Fibroblast of skin of right biceps (primary cell): ENCODE data around the gene PRKAR1B.
"Not testable (repeated sequence)": the region's sequence is repeated elsewhere in the genome, so short reads cannot be mapped to it uniquely, and the experiment has no call there.

ENCODE experiments used
- DNase-seq: peaks from one replicate; pipeline ENCODE4 v3.0.0-alpha.2; 2013

PRKAR1B gene

DNA sequence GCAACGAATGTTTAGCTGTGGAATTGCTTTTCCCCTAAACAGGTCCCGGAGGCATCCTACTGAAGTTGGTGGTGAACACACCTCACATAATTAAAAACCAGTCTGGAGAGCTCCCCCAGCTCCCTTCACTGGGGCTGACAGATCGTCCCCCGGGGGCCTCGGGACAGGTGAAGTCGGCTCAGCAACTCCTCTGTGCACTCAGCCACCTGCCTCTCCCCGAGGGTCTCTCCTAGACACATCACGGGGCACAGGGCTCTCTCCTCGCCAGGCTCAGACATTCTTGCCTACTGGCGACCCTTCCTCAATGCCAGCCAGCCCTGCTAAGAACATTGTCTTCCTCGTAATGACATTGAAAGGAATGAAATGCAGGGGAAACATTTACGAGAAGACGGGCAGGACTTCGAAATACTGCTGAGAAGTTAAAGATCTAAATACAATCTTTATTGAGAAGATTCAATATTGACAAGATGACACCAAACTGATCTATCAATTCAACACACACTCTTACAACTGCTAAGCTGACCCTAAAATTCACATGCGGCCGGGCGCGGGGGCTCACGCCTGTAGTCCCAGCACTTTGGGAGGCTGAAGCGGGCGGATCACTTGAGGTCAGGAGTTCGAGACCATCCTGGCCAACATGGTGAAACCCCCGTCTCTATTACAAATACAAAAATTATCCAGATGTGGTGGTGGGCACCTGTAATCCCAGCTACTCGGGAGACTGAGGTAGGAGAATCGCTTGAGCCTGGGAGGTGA is 88.6 kb downstream of the PRKAR1B start:
- no peak for DNase-seq

GRCh38 chr7:637826-638225 is 89.3 kb downstream of the PRKAR1B start:
- DNase-seq: no peak

DNA sequence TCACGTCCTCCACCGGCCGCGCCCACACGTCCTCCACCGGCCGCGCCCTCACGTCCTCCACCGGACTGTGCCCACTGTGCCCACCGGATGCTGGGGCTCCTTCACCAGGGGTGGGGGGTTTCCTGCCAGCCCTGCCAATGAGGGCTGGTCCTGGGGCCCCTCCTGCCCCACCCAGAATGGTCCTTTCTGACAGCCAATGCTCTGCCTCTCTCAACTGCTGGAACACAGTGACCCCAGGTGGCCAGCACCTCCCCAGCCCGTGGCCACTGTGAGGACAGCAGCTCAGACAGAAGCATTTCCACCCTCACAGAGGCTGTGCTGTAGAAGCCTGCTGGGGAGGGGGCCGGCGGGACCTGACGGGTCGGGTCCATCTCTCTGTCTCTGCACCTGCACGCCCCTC is 90.7 kb downstream of the PRKAR1B start:
- no peak for DNase-seq

- DNase-seq: not testable (repeated sequence)
Observed at GRCh38 chr7:635687-636382, 91.2 kb downstream of the PRKAR1B start.

GRCh38 chr7:635227-635626 is 91.9 kb downstream of the PRKAR1B start:
- DNase-seq: no peak

GRCh38 chr7:633381-634018 is 93.6 kb downstream of the PRKAR1B start:
- no peak for DNase-seq

DNA sequence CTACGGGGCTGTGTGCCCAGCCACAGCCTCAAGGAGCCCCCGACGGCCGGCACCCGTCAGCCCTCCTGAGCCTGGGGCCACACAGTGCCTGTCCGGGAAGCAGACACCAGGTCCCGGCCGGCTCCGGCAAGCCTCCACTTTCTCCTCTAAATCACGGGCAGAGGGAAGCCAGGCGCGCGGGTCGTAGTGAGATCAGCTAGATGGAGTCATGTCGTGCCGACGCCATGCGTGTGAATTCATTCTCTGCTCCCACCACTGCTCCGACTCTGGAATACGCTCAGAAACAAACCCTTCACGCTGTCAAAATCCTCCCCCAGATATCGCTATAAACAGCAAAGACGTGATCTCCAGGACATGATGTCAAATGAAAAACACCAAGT is 94.3 kb downstream of the PRKAR1B start:
- no peak for DNase-seq

DNA sequence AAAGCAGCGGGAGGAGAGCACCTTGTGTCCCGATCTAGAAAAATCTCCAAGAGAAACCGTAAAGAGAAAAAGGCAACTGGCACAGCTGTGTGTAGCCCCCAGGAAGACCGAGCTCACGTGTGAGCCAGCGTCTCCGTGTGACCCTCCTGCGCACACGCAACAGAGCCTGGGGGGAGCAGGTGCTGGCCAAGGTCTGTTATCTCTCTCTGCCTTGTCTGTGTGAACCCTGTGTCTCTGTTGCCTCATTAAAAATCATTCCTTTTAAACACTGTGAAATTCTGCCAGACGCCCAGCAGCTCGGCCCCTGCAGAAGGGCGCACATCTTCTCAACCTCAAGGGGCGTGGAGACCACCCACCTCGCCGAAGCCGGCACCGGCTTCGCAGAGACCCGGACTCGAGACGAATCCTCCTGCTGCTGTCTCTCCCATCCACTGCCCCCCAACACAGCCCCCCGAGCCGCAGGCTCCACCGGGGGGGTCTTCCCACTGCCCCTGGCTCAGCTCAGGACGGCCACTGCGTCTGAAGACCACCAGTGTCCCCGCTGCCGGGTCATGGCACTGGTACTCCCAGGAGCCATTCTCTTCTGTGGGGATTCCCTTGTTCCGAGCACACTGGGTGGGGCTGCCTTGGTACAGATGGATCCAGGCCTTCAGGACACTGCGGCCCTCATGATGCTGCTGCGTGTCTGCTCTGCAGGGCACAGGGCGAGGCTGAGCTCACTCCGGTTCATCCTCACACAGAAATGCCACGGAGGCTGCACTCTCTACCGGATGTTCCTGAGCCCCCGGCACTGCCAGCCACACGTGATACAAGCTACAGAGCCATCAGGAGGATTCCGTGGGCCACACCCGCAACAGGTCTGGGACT is 94.9 kb downstream of the PRKAR1B start:
- DNase-seq: no peak

- DNase-seq: no peak
Observed at GRCh38 chr7:631291-631711, 95.8 kb downstream of the PRKAR1B start.

DNA sequence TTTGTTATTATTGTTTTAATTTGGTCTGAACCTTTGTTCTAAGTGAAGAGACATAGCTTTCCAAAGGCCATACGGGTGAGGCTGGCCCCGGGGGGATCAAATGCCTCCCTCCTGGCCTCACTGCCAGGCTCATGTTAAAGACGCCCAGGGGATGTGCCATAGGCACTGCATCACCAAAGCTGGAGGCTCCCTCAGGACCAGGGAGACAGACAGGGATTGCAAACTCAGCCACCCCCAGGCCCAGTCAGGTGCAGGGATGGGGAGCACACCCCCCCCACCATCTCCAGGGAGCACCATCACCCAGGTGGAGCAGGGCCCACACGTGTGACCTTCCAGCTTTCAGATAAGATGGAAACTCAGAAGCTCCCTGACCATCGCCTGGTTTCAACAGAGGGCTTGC is 96.5 kb downstream of the PRKAR1B start:
- no peak for DNase-seq

- no peak for DNase-seq
Observed at GRCh38 chr7:630111-630511, 97.0 kb downstream of the PRKAR1B start.

- no peak for DNase-seq
Observed at GRCh38 chr7:628826-629225, 98.3 kb downstream of the PRKAR1B start.

GRCh38 chr7:628402-628763 is 98.7 kb downstream of the PRKAR1B start:
- no peak for DNase-seq

DNA sequence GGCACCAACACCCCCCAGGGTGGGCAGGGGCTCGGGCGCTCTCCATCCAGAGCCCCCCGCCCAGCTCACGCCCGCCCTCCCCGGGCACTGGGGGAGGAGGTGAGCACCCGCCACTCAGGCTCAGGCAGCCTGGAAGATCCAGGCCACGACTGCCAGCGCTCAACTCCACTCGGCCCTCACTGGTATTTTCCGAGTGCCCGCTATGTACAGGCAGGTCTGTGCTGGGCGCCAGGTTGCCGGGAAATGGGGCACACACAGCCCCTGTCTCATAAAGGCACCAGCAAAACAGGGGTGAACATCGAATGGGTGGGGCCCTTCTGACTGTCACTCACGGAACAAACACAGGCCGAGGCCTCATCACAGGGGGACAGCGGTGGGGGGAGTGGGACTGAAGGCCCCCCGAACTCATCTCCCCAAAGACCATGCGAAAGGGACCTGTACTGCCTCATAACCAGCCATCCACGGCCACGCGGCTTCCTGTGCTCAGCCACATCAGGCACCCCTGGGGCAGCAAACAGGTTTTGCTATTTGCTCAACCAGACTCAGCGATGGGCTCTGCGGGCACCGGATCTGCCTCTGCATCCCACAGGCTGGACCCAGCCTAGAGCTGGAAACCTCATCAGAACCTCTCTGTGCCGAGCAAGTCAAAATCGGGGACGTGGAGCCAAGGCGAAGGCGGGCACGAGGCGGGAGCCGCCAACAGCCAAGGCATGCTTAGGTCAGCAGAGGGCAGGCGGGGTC is 99.2 kb downstream of the PRKAR1B start:
- no peak for DNase-seq

GRCh38 chr7:625376-625971 is 101.6 kb downstream of the PRKAR1B start:
- no peak for DNase-seq

DNA sequence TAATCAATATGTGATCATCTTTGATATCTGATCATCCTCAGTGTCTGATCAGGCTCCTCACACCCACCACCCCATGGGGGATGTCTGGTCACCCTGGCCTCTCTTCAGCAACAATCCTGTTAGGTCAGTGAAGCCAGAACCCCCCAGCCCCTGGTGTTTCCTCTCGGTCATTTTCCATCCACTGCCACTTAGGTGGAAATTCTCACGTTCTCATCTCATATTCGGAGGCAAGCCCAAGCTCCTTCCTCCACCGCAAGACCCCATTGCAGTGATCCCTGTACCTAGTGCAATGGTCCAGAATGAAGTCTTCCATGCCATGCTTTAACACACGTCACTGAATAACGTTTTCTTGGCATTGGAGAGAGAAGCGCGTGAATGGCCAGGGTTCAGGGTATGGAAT is 103.6 kb downstream of the PRKAR1B start:
- DNase-seq: no peak

- no peak for DNase-seq
Observed at GRCh38 chr7:621572-622285, 105.4 kb downstream of the PRKAR1B start.

DNA sequence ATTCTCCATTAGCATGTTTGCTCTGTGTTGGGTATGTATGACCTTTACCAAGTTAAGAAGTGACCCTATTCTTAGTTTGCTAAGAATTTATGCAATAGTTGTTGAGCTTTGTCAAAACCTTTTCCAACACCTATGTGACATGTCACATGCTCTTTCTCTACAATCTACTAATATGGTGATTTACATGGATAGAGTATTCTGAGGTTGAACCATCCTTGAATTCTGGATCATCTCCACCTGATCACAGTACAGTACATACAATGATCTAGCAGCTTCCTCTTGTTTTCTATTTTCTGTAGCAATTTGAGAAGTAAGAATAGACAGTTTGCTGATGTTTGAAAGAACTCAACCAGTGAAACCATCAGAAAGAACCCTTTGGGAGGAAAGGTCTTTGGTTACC is 106.2 kb downstream of the PRKAR1B start:
- no peak for DNase-seq

- peak; percentile 46 for DNase-seq
Observed at GRCh38 chr7:620056-620455, 107.0 kb downstream of the PRKAR1B start.

DNA sequence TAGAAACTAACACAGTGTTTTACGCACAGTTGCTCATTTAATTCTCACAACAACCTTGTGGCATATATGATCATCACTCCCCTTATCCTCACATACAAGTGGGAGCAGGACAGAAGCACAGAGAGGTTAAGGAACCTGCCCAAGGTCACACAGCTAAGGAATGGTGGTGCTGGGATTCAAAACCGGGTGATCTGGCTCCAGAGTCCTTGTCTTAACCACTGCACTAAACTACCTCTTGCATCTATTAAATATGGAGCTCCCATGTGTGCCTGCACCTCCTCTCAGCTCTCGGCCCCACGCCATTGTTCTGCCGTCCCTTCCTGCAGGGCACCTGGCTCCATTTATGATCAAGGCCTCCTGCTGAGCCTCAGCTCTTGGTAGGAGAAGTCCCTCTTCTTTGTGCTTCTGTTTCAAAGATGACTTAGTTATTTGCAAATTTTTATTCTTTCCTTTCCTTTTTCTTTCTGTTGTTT is 107.7 kb downstream of the PRKAR1B start:
- DNase-seq: no peak
